Keratinocyte (primary cell): ENCODE results near the gene FAM83E.

ENCODE experiments used
- CTCF ChIP-seq, 3 experiments: IDR thresholded peaks in 1 of 3; conservative IDR thresholded peaks in 1 of 3; optimal IDR thresholded peaks in 1 of 3; 2 replicates in 2 of 3; 3 replicates in 1 of 3; pipeline versions ENCODE3 to v1.5.1; 2011; ENCODE audit warnings: low read length in 3 of 3, mild to moderate bottlenecking in 3 of 3, moderate library complexity in 2 of 3, control low read depth in 1 of 3, inconsistent platforms in 1 of 3; ENCODE audit not compliant: insufficient read depth in 2 of 3; ENCODE audit errors: extremely low read depth in 1 of 3
- EZH2 ChIP-seq: IDR thresholded peaks from one replicate; pipeline ENCODE4 v1.6.1; 2012; ENCODE audit warnings: inconsistent platforms, mild to moderate bottlenecking, low read length, moderate library complexity

GRCh38 chr19:48575931-48576622 lies 38.8 kb downstream of the FAM83E start:
- no peak for TF ChIP-seq CTCF (optimal IDR thresholded peaks at IDR 0.05 in 1 of 3, IDR thresholded peaks at IDR 0.05 in 1 of 3, conservative IDR thresholded peaks at IDR 0.05 in 1 of 3; ENCODE audit: extremely low read depth in 1 of 3, insufficient read depth in 2 of 3, low read length in 3 of 3)
- TF ChIP-seq EZH2 = no peak
